Activated T-cell treated with anti-CD3 and anti-CD28 coated beads, Interleukin-2, amount 50 U/mL, for 24 hours (primary cell): Measurements from ENCODE around the gene SLC6A5.
"Not testable (repeated sequence)": the region's sequence is repeated elsewhere in the genome, so short reads cannot be mapped to it uniquely, and the experiment has no call there.

Experiments
- DNase-seq: peaks from one replicate; pipeline ENCODE4 v3.0.0-alpha.2; 2020
- H3K27ac Mint-ChIP-seq: 2 replicates; pipeline ENCODE4 v1.8.0; 2020; ENCODE audit warnings: mild to moderate bottlenecking, mixed read lengths
- H3K27me3 Mint-ChIP-seq: 2 replicates; pipeline ENCODE4 v1.8.0; 2020; ENCODE audit warnings: mixed read lengths
- H3K36me3 Mint-ChIP-seq: 2 replicates; pipeline ENCODE4 v1.8.0; 2020; ENCODE audit warnings: low read depth, mixed read lengths
- H3K4me1 Mint-ChIP-seq: 2 replicates; pipeline ENCODE4 v1.8.0; 2020; ENCODE audit warnings: low read depth, mixed read lengths
- H3K4me3 Mint-ChIP-seq: 2 replicates; pipeline ENCODE4 v1.8.0; 2020; ENCODE audit warnings: mild to moderate bottlenecking, moderate library complexity, mixed read lengths
- H3K9me3 Mint-ChIP-seq: 2 replicates; pipeline ENCODE4 v1.8.0; 2020; ENCODE audit warnings: mixed read lengths

Gene SLC6A5

GRCh38 chr11:20599221-20600019 is at the start of gene SLC6A5:
Gene SLC6A5 (plus strand): TSS chr11:20599608. CDS start chr11:20599673, 65 bp downstream.
- peaks cover 98% of the 10 kb centered on the region for H3K27me3 Mint-ChIP-seq

GRCh38 chr11:20551096-20551495 is 48.3 kb upstream of the SLC6A5 start:
- DNase-seq = no peak
- Mint-ChIP-seq H3K27me3 (peaks cover 6% of the 10 kb centered on the region), H3K4me1 (no peaks in the 10 kb centered on the region), H3K9me3 (peaks cover under 1% of the 10 kb centered on the region), H3K4me3 (no peak overlapping the region), H3K36me3 (no peaks in the 10 kb centered on the region), H3K27ac (no peak overlapping the region)

More at GRCh38 chr11:20599221-20600019, at the start of gene SLC6A5:
- Mint-ChIP-seq H3K4me3 (no peak within 1 kb of the TSS), H3K4me1 (peaks cover 8% of the 10 kb centered on the region), H3K27ac (no peak within 1 kb of the TSS), H3K36me3 (no peaks in the 10 kb centered on the region), H3K9me3 (peaks cover 4% of the 10 kb centered on the region)
- no peak for DNase-seq

- H3K27me3 Mint-ChIP-seq = peaks cover 12% of the 10 kb centered on the region
Measured at GRCh38 chr11:20555783-20556182, 43.6 kb upstream of the SLC6A5 start.

GRCh38 chr11:20556396-20556795 is 43.0 kb upstream of the SLC6A5 start:
- not testable (repeated sequence) for H3K9me3 Mint-ChIP-seq, H3K4me3 Mint-ChIP-seq, H3K36me3 Mint-ChIP-seq, DNase-seq, H3K4me1 Mint-ChIP-seq, H3K27ac Mint-ChIP-seq
- H3K27me3 Mint-ChIP-seq = peaks cover 12% of the 10 kb centered on the region

More at GRCh38 chr11:20555783-20556182, 43.6 kb upstream of the SLC6A5 start:
- peaks cover 5% of the 10 kb centered on the region for H3K9me3 Mint-ChIP-seq
- no peaks in the 10 kb centered on the region for H3K4me1 Mint-ChIP-seq
- H3K36me3 Mint-ChIP-seq = no peaks in the 10 kb centered on the region
- no peak for DNase-seq
- H3K4me3 Mint-ChIP-seq = no peak overlapping the region
- no peak overlapping the region for H3K27ac Mint-ChIP-seq

- no peak overlapping the region for H3K27ac Mint-ChIP-seq
- H3K9me3 Mint-ChIP-seq = peaks cover 5% of the 10 kb centered on the region
- DNase-seq = no peak
- H3K4me3 Mint-ChIP-seq = no peak overlapping the region
- peaks cover 14% of the 10 kb centered on the region for H3K27me3 Mint-ChIP-seq
- H3K4me1 Mint-ChIP-seq = no peaks in the 10 kb centered on the region
- H3K36me3 Mint-ChIP-seq = no peaks in the 10 kb centered on the region
Measured at GRCh38 chr11:20558741-20559140, 40.7 kb upstream of the SLC6A5 start.

GRCh38 chr11:20559523-20560300 is 39.7 kb upstream of the SLC6A5 start:
- Mint-ChIP-seq H3K4me1 (no peaks in the 10 kb centered on the region), H3K4me3 (no peak overlapping the region), H3K27ac (no peak overlapping the region), H3K36me3 (no peaks in the 10 kb centered on the region), H3K9me3 (peaks cover 5% of the 10 kb centered on the region), H3K27me3 (peaks cover 17% of the 10 kb centered on the region)
- DNase-seq = no peak

GRCh38 chr11:20561915-20562314 is 37.5 kb upstream of the SLC6A5 start:
- no peaks in the 10 kb centered on the region for H3K4me1 Mint-ChIP-seq

GRCh38 chr11:20563866-20564265 is 35.5 kb upstream of the SLC6A5 start:
- H3K9me3 Mint-ChIP-seq = no peaks in the 10 kb centered on the region
- no peaks in the 10 kb centered on the region for H3K4me1 Mint-ChIP-seq
- no peak overlapping the region for H3K4me3 Mint-ChIP-seq
- H3K27me3 Mint-ChIP-seq = peaks cover 15% of the 10 kb centered on the region
- DNase-seq = no peak
- no peaks in the 10 kb centered on the region for H3K36me3 Mint-ChIP-seq
- H3K27ac Mint-ChIP-seq = no peak overlapping the region

More at GRCh38 chr11:20561915-20562314, 37.5 kb upstream of the SLC6A5 start:
- Mint-ChIP-seq H3K36me3 (no peaks in the 10 kb centered on the region), H3K9me3 (no peaks in the 10 kb centered on the region), H3K27me3 (peaks cover 17% of the 10 kb centered on the region), H3K27ac (no peak overlapping the region), H3K4me3 (no peak overlapping the region)
- no peak for DNase-seq

GRCh38 chr11:20564846-20565635 is 34.4 kb upstream of the SLC6A5 start:
- Mint-ChIP-seq H3K4me1 (no peaks in the 10 kb centered on the region), H3K4me3 (no peak overlapping the region), H3K36me3 (no peaks in the 10 kb centered on the region), H3K27ac (no peak overlapping the region), H3K9me3 (no peaks in the 10 kb centered on the region), H3K27me3 (peaks cover 11% of the 10 kb centered on the region)
- no peak for DNase-seq

GRCh38 chr11:20566115-20566514 is 33.3 kb upstream of the SLC6A5 start:
- not testable (repeated sequence) for H3K4me3 Mint-ChIP-seq, H3K4me1 Mint-ChIP-seq, DNase-seq, H3K36me3 Mint-ChIP-seq, H3K27ac Mint-ChIP-seq, H3K9me3 Mint-ChIP-seq
- H3K27me3 Mint-ChIP-seq = peaks cover 11% of the 10 kb centered on the region

- Mint-ChIP-seq H3K9me3 (no peaks in the 10 kb centered on the region), H3K27me3 (peaks cover 11% of the 10 kb centered on the region), H3K4me3 (no peak overlapping the region), H3K27ac (no peak overlapping the region), H3K36me3 (no peaks in the 10 kb centered on the region), H3K4me1 (no peaks in the 10 kb centered on the region)
- DNase-seq = no peak
Measured at GRCh38 chr11:20566591-20567434, 32.6 kb upstream of the SLC6A5 start.

GRCh38 chr11:20579725-20580124 is 19.7 kb upstream of the SLC6A5 start:
- not testable (repeated sequence) for H3K27ac Mint-ChIP-seq, DNase-seq, H3K4me3 Mint-ChIP-seq, H3K27me3 Mint-ChIP-seq, H3K9me3 Mint-ChIP-seq, H3K4me1 Mint-ChIP-seq, H3K36me3 Mint-ChIP-seq

GRCh38 chr11:20583201-20583600 is 16.2 kb upstream of the SLC6A5 start:
- no peak overlapping the region for H3K27ac Mint-ChIP-seq
- no peaks in the 10 kb centered on the region for H3K4me1 Mint-ChIP-seq
- peaks cover 5% of the 10 kb centered on the region for H3K27me3 Mint-ChIP-seq
- no peak for DNase-seq
- no peaks in the 10 kb centered on the region for H3K36me3 Mint-ChIP-seq
- H3K4me3 Mint-ChIP-seq = no peak overlapping the region
- peaks cover 2% of the 10 kb centered on the region for H3K9me3 Mint-ChIP-seq
